ENCODE data around the gene CLNK.
"Not testable (repeated sequence)": the region's sequence is repeated elsewhere in the genome, so short reads cannot be mapped to it uniquely, and the experiment has no call there.

The CLNK gene

DNA sequence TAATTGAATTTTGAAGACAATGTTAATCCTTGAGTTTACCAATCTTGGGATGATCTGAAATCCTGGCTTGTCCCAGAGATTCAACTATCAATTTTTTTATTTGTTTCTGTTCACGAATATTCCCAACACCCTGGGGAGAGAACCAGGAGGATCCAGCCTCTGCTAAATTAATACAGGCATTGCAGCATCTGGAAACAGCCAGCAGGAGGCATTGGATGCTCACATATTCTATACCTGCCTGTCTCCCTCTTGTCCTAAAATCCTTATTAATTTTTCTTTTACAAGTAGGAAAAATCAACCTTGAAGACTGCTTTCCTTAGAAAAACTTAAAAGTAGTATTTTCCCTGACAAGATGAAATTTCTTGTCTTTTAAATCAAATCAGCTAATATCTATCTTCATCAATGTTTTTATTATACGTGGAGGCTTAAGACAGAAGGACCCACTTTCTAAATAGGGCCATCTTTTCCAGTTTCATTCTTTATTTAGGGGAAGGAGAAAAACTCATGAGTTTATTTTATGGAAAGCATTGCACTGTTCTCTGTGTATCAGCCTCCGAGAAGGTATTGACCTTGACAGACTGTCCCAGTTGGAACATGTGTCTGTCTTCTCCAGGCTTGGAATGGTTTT lies 102.4 kb downstream of the CLNK start:
- no peak for DNase-seq (ENCODE audit: extremely low read depth, low read depth)
- TF ChIP-seq, protein P1, sequence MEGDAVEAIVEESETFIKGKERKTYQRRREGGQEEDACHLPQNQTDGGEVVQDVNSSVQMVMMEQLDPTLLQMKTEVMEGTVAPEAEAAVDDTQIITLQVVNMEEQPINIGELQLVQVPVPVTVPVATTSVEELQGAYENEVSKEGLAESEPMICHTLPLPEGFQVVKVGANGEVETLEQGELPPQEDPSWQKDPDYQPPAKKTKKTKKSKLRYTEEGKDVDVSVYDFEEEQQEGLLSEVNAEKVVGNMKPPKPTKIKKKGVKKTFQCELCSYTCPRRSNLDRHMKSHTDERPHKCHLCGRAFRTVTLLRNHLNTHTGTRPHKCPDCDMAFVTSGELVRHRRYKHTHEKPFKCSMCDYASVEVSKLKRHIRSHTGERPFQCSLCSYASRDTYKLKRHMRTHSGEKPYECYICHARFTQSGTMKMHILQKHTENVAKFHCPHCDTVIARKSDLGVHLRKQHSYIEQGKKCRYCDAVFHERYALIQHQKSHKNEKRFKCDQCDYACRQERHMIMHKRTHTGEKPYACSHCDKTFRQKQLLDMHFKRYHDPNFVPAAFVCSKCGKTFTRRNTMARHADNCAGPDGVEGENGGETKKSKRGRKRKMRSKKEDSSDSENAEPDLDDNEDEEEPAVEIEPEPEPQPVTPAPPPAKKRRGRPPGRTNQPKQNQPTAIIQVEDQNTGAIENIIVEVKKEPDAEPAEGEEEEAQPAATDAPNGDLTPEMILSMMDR (IDR thresholded peaks at IDR 0.05; ENCODE audit: low read depth, low read length): peak; percentile 93

DNA sequence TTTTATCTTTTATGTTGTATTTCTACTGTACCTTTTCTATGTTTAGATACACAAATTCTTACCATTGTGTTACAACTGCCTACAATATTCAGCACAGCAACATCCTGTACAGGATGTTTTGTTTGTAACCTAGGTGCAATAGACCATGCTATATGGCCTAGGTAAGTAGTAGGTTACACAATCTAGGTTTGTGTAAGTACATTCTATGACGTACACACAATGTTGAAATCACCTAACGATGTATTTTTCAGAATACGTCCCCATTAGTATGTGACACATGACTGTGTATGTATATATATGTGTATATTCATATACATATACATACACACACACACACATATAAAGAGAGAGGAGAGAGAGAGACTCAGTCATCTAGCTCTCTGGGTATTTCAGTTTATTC lies 103.5 kb downstream of the CLNK start:
- TF ChIP-seq, protein P1 (IDR thresholded peaks at IDR 0.05; ENCODE audit: low read depth, low read length): no peak
- DNase-seq (ENCODE audit: extremely low read depth, low read depth): no peak

DNA sequence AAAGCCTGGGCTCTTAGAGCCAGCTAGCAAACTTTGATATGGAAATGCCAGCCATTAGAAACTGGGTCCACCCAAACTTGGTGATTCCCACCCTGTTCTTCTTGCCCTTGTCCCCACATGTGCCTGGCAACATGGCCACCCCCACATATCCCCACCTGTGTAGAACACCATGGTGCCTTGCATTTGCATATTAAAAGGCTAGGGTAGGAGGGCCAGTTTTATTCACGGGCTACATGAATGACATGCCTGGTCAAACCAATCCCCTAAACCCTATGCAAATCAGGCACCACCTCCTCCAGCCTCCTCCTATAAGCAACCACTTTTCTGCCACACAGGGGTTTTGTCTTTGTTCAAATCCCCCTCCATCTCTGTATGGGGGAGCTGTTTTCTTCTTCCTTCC lies 104.9 kb downstream of the CLNK start:
- TF ChIP-seq, protein P1 (IDR thresholded peaks at IDR 0.05; ENCODE audit: low read depth, low read length): no peak
- no peak for DNase-seq (ENCODE audit: extremely low read depth, low read depth)

DNA sequence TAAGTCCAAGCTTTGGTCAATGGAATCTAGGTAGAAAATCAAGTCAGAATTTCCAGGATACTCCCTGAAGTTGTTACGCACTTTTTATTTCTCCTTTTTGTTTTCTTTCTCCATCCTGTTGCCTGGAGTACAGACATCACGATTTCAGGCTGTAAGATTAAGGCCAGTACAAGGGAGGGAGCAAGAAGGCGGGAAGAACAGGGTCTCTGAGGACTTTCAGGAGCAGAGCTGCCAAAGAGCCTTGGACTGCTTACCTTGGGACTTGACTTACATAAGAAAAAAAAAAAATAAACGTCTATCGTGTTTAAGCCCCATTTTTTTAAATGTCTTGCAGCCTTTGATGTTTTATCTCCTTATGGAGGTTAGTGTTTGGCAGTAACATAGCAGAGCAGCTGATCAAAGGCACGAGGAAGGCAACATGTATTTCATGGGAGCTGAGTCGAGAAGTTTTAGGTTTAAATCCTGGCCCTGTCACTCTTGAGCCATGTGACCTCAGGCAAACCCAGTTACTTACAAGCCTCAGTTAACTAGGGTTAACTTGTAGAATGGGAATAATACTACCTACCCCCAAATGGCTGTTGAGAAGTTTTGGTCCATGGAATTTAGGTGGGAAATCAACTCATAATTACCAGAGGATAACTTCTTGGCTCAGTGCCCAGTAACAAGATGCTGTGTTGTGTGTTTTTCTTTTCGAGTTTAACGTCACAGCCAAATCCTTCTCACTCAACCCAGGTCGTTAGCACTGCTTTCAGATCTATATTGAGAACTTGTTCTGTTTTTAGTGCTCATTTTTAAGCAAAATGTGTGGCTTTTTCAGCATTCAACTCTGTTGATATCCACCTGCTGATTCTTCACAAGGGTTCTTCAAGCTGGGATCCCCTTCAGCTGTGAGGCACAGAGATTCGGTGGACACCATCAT lies 106.8 kb downstream of the CLNK start:
- TF ChIP-seq, protein P1 (IDR thresholded peaks at IDR 0.05; ENCODE audit: low read depth, low read length): no peak

DNA sequence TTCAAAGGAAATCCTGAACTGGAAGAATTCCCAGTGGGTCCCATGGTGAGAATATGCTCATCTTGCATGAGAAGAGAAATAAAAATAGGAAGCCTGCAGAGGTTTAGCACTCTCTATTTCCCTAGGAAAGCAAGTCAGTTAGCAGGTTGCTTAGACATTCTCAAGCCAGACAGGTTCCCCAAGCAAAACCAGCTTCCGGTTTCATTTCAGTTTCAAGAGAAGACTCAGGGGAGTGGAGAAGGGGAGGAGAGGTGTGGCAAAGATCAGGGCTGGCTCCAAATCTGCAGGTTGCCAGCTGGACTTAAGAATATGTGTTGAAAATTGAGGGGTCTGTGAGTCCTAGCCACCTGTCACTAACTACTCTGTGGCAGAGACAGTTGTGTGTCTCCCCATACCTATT lies 107.5 kb downstream of the CLNK start:
- DNase-seq (ENCODE audit: extremely low read depth, low read depth): no peak
- TF ChIP-seq, protein P1 (IDR thresholded peaks at IDR 0.05; ENCODE audit: low read depth, low read length): no peak

More for the DNA sequence above, 106.8 kb downstream of the CLNK start:
- no peak for DNase-seq (ENCODE audit: extremely low read depth, low read depth)

DNA sequence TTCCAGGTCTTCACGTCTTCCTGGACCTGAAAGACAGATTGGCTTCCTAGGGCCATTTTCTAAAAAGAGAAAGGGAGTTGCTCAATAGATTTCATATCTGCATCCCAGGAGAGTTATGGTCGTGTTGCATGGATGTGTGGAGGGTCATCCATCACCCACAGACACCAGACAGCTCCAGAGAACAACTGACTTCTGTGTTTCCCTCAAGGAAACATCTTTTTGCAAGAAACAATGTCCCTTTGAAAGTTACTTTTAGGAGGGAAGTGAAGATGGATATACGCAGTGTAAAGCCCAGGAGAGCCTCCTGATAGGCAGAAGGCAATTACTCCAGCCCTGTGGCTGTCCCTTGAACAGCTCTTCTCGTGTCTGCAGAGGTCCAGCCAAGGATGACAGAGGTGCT lies 108.3 kb downstream of the CLNK start:
- TF ChIP-seq, protein P1 (IDR thresholded peaks at IDR 0.05; ENCODE audit: low read depth, low read length): no peak
- DNase-seq (ENCODE audit: extremely low read depth, low read depth): no peak

DNA sequence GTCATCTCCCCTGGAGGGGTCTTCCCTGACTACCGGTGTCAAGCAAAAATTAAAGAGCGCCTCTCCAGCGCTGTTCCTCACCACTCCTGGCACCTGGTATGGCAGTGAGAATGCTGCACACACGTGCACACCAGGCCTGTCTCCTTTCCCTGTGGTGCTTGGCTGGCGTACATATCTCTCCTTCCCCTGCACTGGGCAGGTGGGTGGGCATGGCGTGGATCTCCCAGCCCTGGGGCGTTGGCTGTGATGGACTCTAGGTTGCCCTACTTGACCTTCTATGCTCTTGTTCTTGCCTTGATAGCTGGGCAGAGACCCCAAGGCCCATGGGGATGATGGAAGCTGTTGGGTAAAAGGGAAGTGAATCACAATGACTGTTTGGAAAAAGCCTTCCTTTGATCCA lies 109.2 kb downstream of the CLNK start:
- TF ChIP-seq, protein P1 (IDR thresholded peaks at IDR 0.05; ENCODE audit: low read depth, low read length): no peak
- no peak for DNase-seq (ENCODE audit: extremely low read depth, low read depth)

DNA sequence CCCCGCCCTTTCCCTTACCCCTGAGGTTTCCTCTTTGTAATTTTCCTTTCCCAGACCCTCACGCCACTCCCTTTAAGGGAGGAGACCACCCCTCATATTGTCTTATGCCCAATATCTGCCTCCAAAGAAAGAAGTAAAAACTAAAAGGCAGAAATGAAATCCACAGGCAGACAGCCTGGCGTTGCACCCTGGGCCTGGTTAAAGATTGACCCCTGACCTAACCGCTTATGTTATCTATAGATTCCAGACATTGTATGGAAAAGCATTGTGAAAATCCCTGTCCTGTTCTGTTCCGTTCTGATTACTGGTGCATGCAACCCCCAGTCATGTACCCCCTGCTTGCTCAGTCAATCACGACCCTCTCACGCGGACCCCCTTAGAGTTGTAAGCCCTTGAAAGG lies 110.0 kb downstream of the CLNK start:
- DNase-seq (ENCODE audit: extremely low read depth, low read depth): not testable (repeated sequence)
